Vagina (tissue), 2 donors: ENCODE results near the gene USP47. TPM values are rescaled to one million over a fixed set of nuclear protein-coding genes. Genes with fewer than 3 reads are reported as not detected.

Experiments used
- DNase-seq, 2 donors: peaks; one replicate each; pipeline ENCODE4 v3.0.0-alpha.2; 2017; ENCODE audit errors: extremely low spot score in 2 of 2
- H3K27ac ChIP-seq: fragments of 200-600 bp; sonication (generic); one replicate; pipeline ENCODE4 v1.5.1; 2019
- H3K27me3 ChIP-seq: fragments of 200-600 bp; sonication (generic); one replicate; pipeline ENCODE4 v1.5.1; 2019
- H3K36me3 ChIP-seq, 2 donors: fragments of 200-600 bp; sonication (generic); one replicate each; pipeline ENCODE4 v1.5.1; 2017 to 2019
- H3K4me1 ChIP-seq: fragments of 200-600 bp; sonication (generic); one replicate; pipeline ENCODE4 v1.5.1; 2019
- H3K4me3 ChIP-seq, 2 donors: fragments of 200-600 bp; sonication (generic); 1 replicate in 1 of 2; 2 replicates in 1 of 2; pipeline ENCODE4 v1.5.1; 2016 to 2019
- H3K9me3 ChIP-seq: fragments of 200-600 bp; sonication (generic); one replicate; pipeline ENCODE4 v1.5.1; 2019
- CTCF ChIP-seq, 3 experiments: fragments of 450-650 bp in 2 of 3; fragments of 200-600 bp in 1 of 3; sonication (generic) in 1 of 3; IDR thresholded peaks; one replicate each; pipeline ENCODE4 v1.5.1; 2017 to 2019; ENCODE audit warnings: antibody characterized with exemption in 3 of 3, mild to moderate bottlenecking in 2 of 3, moderate library complexity in 2 of 3
- POLR2A ChIP-seq, 2 donors: fragments of 450-650 bp; IDR thresholded peaks; one replicate each; pipeline ENCODE4 v1.6.1; 2017; ENCODE audit warnings: antibody characterized with exemption in 2 of 2, mild to moderate bottlenecking in 2 of 2, moderate library complexity in 2 of 2
- POLR2AphosphoS5 ChIP-seq, 2 donors: sonication (generic); formaldehyde crosslinking; IDR thresholded peaks; one replicate each; pipeline ENCODE4 v1.9.0; 2017; ENCODE audit warnings: antibody characterized with exemption in 2 of 2, mild to moderate bottlenecking in 2 of 2, low read depth in 1 of 2; ENCODE audit not compliant: insufficient read depth in 1 of 2
- intact Hi-C: fragments of 100-400 bp; cut with DNase I; formaldehyde crosslinking; loops from one replicate; pipeline ENCODE4 v1.15.1; 2023
- total RNA-seq: library from RNA; depleted of rRNA; stranded (reverse); fragments of >200 nt; gene quantifications from one replicate; pipeline ENCODE4 v1.2.3, GENCODE V29; 2016

Gene USP47
- total RNA-seq, 1 donor from 2014 or later: 69.2 TPM

GRCh38 chr11:11806074-11806473 is 35.7 kb upstream of the USP47 start:
- Histone ChIP-seq H3K27me3 (no peaks in the 10 kb centered on the region), H3K4me3 (no peak overlapping the region), H3K27ac (no peak overlapping the region), H3K4me1 (no peaks in the 10 kb centered on the region), H3K36me3 (no peaks in the 10 kb centered on the region), H3K9me3 (no peaks in the 10 kb centered on the region)
- no peak for DNase-seq
- intact Hi-C loops: loop anchor here (10.0 kb wide), 1 partner anchor 469 kb away; no protein-coding TSS in a partner anchor
- TF ChIP-seq CTCF (IDR thresholded peaks at IDR 0.05) (no peak), POLR2A (IDR thresholded peaks at IDR 0.05) (no peak), POLR2AphosphoS5 (IDR thresholded peaks at IDR 0.05; ENCODE audit: insufficient read depth in 1 of 2, low read depth in 1 of 2) (no peak)

- no peaks in the 10 kb centered on the region for H3K4me1 ChIP-seq
- no peak for DNase-seq
- H3K27ac ChIP-seq: no peak overlapping the region
- intact Hi-C loops: loop anchor here (10.0 kb wide), 1 partner anchor 468 kb away; no protein-coding TSS in a partner anchor
- TF ChIP-seq POLR2AphosphoS5 (IDR thresholded peaks at IDR 0.05; ENCODE audit: insufficient read depth in 1 of 2, low read depth in 1 of 2) (no peak), CTCF (IDR thresholded peaks at IDR 0.05) (no peak)
- H3K27me3 ChIP-seq: no peaks in the 10 kb centered on the region
- no peaks in the 10 kb centered on the region for H3K36me3 ChIP-seq
- H3K4me3 ChIP-seq: no peak overlapping the region
- no peaks in the 10 kb centered on the region for H3K9me3 ChIP-seq
Measured at GRCh38 chr11:11806586-11806985, 35.2 kb upstream of the USP47 start.

- H3K27me3 ChIP-seq: no peaks in the 10 kb centered on the region
- no peak for TF ChIP-seq POLR2AphosphoS5 (IDR thresholded peaks at IDR 0.05; ENCODE audit: insufficient read depth in 1 of 2, low read depth in 1 of 2)
- no peak for TF ChIP-seq POLR2A (IDR thresholded peaks at IDR 0.05)
- TF ChIP-seq CTCF (IDR thresholded peaks at IDR 0.05): no peak
- H3K9me3 ChIP-seq: no peaks in the 10 kb centered on the region
- H3K27ac ChIP-seq: no peak overlapping the region
- no peaks in the 10 kb centered on the region for H3K36me3 ChIP-seq
- no peaks in the 10 kb centered on the region for H3K4me1 ChIP-seq
- intact Hi-C loops: loop anchor here (10.0 kb wide), 1 partner anchor 467 kb away; no protein-coding TSS in a partner anchor
- DNase-seq: no peak
- H3K4me3 ChIP-seq: no peak overlapping the region
Measured at GRCh38 chr11:11807811-11808782, 33.7 kb upstream of the USP47 start.

- peak in 1 of 2 donors; percentile 25 for TF ChIP-seq POLR2AphosphoS5 (IDR thresholded peaks at IDR 0.05; ENCODE audit: insufficient read depth in 1 of 2, low read depth in 1 of 2)
- no peak for TF ChIP-seq POLR2A (IDR thresholded peaks at IDR 0.05)
- Histone ChIP-seq H3K4me3 (no peak overlapping the region), H3K36me3 (no peaks in the 10 kb centered on the region), H3K27me3 (no peaks in the 10 kb centered on the region), H3K9me3 (no peaks in the 10 kb centered on the region), H3K27ac (no peak overlapping the region), H3K4me1 (no peaks in the 10 kb centered on the region)
- intact Hi-C loops: loop anchor here (10.0 kb wide), 1 partner anchor 466 kb away; no protein-coding TSS in a partner anchor
- DNase-seq: no peak
Measured at GRCh38 chr11:11808992-11809615, 32.7 kb upstream of the USP47 start.
